Lower lobe of right lung (tissue), 2 donors: ENCODE measurements around the gene ISG15. TPM values are rescaled to one million over a fixed set of nuclear protein-coding genes. Genes with fewer than 3 reads are reported as not detected.

Experiments
- ATAC-seq, 2 donors: fragments of 200-7000 bp; cut with Tn5 transposase; one replicate each; pipeline ENCODE4 v1.9.1; 2020 to 2022; ENCODE audit warnings: mild to moderate bottlenecking in 2 of 2, moderate library complexity in 2 of 2
- DNase-seq: peaks from one replicate; pipeline ENCODE4 v3.0.0-alpha.2; 2020
- H3K27ac ChIP-seq: fragments of 200-600 bp; one replicate; pipeline ENCODE4 v1.8.0; 2022
- H3K27me3 ChIP-seq: fragments of 200-600 bp; one replicate; pipeline ENCODE4 v1.8.0; 2022; ENCODE audit warnings: low read depth
- H3K36me3 ChIP-seq: fragments of 200-600 bp; one replicate; pipeline ENCODE4 v1.8.0; 2022; ENCODE audit warnings: mild to moderate bottlenecking
- H3K4me1 ChIP-seq: fragments of 200-600 bp; one replicate; pipeline ENCODE4 v1.8.0; 2022
- H3K4me3 ChIP-seq: fragments of 200-600 bp; one replicate; pipeline ENCODE4 v1.8.0; 2022; ENCODE audit warnings: mild to moderate bottlenecking
- H3K9me3 ChIP-seq: fragments of 200-600 bp; one replicate; pipeline ENCODE4 v1.8.0; 2022
- CTCF ChIP-seq: fragments of 200-600 bp; IDR thresholded peaks from one replicate; pipeline ENCODE4 v1.8.0; 2022; ENCODE audit warnings: antibody characterized with exemption, mild to moderate bottlenecking
- intact Hi-C: fragments of 100-400 bp; cut with DNase I; formaldehyde crosslinking; loops from one replicate; pipeline ENCODE4 v1.11.0; 2022
- total RNA-seq: library from RNA; stranded (reverse); fragmentation: NEBNext Ultra II Directional; extraction: Animal tissue kit (Norgen Biotek cat#: 25700); gene quantifications from one replicate; pipeline ENCODE4 v1.2.1, GENCODE V29; 2021
- donor health status: DM: no; HTN: yes; CAD: no; lungs with severe emphysema.

The ISG15 gene
- total RNA-seq, 1 donor from 2014 or later, result 76.9 TPM

GRCh38 chr1:1058088-1058905, 45.0 kb downstream of the ISG15 start:
- no peak for DNase-seq
- peaks cover 18% of the 10 kb centered on the region for H3K4me1 ChIP-seq
- peaks cover 18% of the 10 kb centered on the region for H3K36me3 ChIP-seq
- no peaks in the 10 kb centered on the region for H3K9me3 ChIP-seq
- no peak overlapping the region for H3K27ac ChIP-seq
- intact Hi-C loops, result no loop called here
- no peak overlapping the region for H3K4me3 ChIP-seq
- ATAC-seq, result no peak
- peaks cover 44% of the 10 kb centered on the region for H3K27me3 ChIP-seq
- no peak for TF ChIP-seq CTCF

- peaks cover 51% of the 10 kb centered on the region for H3K27me3 ChIP-seq
- intact Hi-C loops, result no loop called here
- H3K4me3 ChIP-seq, result peak overlapping the region; percentile 62
- ATAC-seq (peak; percentile 23 to 48), DNase-seq (no peak)
- peaks cover 23% of the 10 kb centered on the region for H3K4me1 ChIP-seq
- H3K36me3 ChIP-seq, result peaks cover 11% of the 10 kb centered on the region
- H3K27ac ChIP-seq, result no peak overlapping the region
- peak; percentile 23 for TF ChIP-seq CTCF
- no peaks in the 10 kb centered on the region for H3K9me3 ChIP-seq
These were observed 45.7 kb downstream of the ISG15 start for GRCh38 chr1:1058921-1059493.

- peak; percentile 14 for TF ChIP-seq CTCF
- intact Hi-C loops, result no loop called here
- ATAC-seq (peak; percentile 92 to 93), DNase-seq (peak; percentile 92)
- peaks cover 26% of the 10 kb centered on the region for H3K4me1 ChIP-seq
- H3K27ac ChIP-seq, result no peak overlapping the region
- H3K36me3 ChIP-seq, result peaks cover 4% of the 10 kb centered on the region
- no peaks in the 10 kb centered on the region for H3K9me3 ChIP-seq
- H3K27me3 ChIP-seq, result peaks cover 57% of the 10 kb centered on the region
- peak overlapping the region; percentile 62 for H3K4me3 ChIP-seq
These were observed 46.4 kb downstream of the ISG15 start for GRCh38 chr1:1059494-1060280.

GRCh38 chr1:1060281-1061000, 47.1 kb downstream of the ISG15 start:
- Histone ChIP-seq H3K36me3 (no peaks in the 10 kb centered on the region), H3K27ac (no peak overlapping the region), H3K27me3 (peaks cover 57% of the 10 kb centered on the region), H3K4me3 (peak overlapping the region; percentile 62), H3K4me1 (peaks cover 26% of the 10 kb centered on the region), H3K9me3 (no peaks in the 10 kb centered on the region)
- ATAC-seq (no peak), DNase-seq (no peak)
- TF ChIP-seq CTCF, result no peak
- intact Hi-C loops, result no loop called here
